ENCODE results near the gene KCTD16.

DNA sequence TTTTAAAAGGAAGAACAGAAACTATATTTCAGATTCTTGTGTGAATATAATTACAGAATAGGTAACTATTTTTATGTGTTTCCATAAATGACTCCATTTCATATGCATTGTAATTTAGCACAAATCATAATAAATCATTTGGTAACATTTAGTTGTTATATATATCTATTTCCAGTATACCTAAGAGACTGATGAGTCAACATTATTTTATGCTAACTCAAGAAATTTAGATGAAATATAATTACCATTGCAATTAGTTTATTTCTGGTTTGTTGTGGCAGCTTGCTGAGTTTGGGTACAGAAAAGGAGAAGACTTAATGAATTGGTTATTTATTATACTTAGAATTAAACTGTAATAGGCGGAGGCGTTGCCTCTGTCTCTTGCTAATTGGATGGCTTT lies 314.9 kb downstream of the KCTD16 start:
- TF ChIP-seq POLR2A (IDR thresholded peaks at IDR 0.05), result no peak
- TF ChIP-seq, protein P1, sequence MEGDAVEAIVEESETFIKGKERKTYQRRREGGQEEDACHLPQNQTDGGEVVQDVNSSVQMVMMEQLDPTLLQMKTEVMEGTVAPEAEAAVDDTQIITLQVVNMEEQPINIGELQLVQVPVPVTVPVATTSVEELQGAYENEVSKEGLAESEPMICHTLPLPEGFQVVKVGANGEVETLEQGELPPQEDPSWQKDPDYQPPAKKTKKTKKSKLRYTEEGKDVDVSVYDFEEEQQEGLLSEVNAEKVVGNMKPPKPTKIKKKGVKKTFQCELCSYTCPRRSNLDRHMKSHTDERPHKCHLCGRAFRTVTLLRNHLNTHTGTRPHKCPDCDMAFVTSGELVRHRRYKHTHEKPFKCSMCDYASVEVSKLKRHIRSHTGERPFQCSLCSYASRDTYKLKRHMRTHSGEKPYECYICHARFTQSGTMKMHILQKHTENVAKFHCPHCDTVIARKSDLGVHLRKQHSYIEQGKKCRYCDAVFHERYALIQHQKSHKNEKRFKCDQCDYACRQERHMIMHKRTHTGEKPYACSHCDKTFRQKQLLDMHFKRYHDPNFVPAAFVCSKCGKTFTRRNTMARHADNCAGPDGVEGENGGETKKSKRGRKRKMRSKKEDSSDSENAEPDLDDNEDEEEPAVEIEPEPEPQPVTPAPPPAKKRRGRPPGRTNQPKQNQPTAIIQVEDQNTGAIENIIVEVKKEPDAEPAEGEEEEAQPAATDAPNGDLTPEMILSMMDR (IDR thresholded peaks at IDR 0.05), result no peak
